AG09309 (cell line): ENCODE measurements around the gene DGKD.

ENCODE experiments used
- DNase-seq: peaks from one replicate; pipeline ENCODE4 v3.0.0-alpha.2; 2010; ENCODE audit warnings: low read depth
- H3K4me3 ChIP-seq: 2 replicates; pipeline ENCODE4 v1.5.1; 2011; ENCODE audit warnings: mild to moderate bottlenecking, low read depth, low read length, moderate library complexity; ENCODE audit not compliant: control insufficient read depth
- CTCF ChIP-seq: IDR thresholded peaks from 2 replicates; pipeline ENCODE4 v1.5.1; 2011; ENCODE audit warnings: mild to moderate bottlenecking, low read depth, low read length, inconsistent platforms; ENCODE audit not compliant: insufficient read depth, control insufficient read depth; ENCODE audit errors: missing control alignments

DGKD gene

GRCh38 chr2:233343171-233343705 lies 11.1 kb upstream of the DGKD start:
- DNase-seq: no peak
- TF ChIP-seq CTCF: no peak
- no peak overlapping the region for H3K4me3 ChIP-seq

- no peak overlapping the region for H3K4me3 ChIP-seq
- TF ChIP-seq CTCF: no peak
- DNase-seq: no peak
Observed at GRCh38 chr2:233346376-233346775, 7.9 kb upstream of the DGKD start.

GRCh38 chr2:233346930-233347329 lies 7.4 kb upstream of the DGKD start:
- no peak for DNase-seq
- no peak overlapping the region for H3K4me3 ChIP-seq
- TF ChIP-seq CTCF: no peak

- no peak for TF ChIP-seq CTCF
- DNase-seq: no peak
- no peak overlapping the region for H3K4me3 ChIP-seq
Observed at GRCh38 chr2:233349005-233349998, 5.0 kb upstream of the DGKD start.

- H3K4me3 ChIP-seq: no peak overlapping the region
- TF ChIP-seq CTCF: peak; percentile 27
- peak; percentile 75 for DNase-seq
Observed at GRCh38 chr2:233350708-233351107, 3.6 kb upstream of the DGKD start.

GRCh38 chr2:233351423-233351822 lies 2.9 kb upstream of the DGKD start:
- no peak overlapping the region for H3K4me3 ChIP-seq
- no peak for DNase-seq
- no peak for TF ChIP-seq CTCF
